SKM-1 (cell line): ENCODE measurements around the gene OSGEPL1.
"Not testable (repeated sequence)": the region's sequence is repeated elsewhere in the genome, so short reads cannot be mapped to it uniquely, and the experiment has no call there.

Experiments used
- DNase-seq: peaks from one replicate; lab custom pipeline; 2025; ENCODE audit not compliant: unreplicated experiment; lab: John Stamatoyannopoulos, UW

OSGEPL1 gene

GRCh38 chr2:189751080-189751658 lies 11.4 kb downstream of the OSGEPL1 start:
- DNase-seq: no peak

- no peak for DNase-seq
Observed at GRCh38 chr2:189729430-189729829, 33.2 kb downstream of the OSGEPL1 start.

- DNase-seq: no peak
Observed at GRCh38 chr2:189726849-189727248, 35.7 kb downstream of the OSGEPL1 start.

GRCh38 chr2:189726271-189726670 lies 36.3 kb downstream of the OSGEPL1 start:
- no peak for DNase-seq

GRCh38 chr2:189723192-189723591 lies 39.4 kb downstream of the OSGEPL1 start:
- no peak for DNase-seq

GRCh38 chr2:189719571-189719970 lies 43.0 kb downstream of the OSGEPL1 start:
- DNase-seq: no peak

- not testable (repeated sequence) for DNase-seq
Observed at GRCh38 chr2:189717593-189717992, 45.0 kb downstream of the OSGEPL1 start.

DNA sequence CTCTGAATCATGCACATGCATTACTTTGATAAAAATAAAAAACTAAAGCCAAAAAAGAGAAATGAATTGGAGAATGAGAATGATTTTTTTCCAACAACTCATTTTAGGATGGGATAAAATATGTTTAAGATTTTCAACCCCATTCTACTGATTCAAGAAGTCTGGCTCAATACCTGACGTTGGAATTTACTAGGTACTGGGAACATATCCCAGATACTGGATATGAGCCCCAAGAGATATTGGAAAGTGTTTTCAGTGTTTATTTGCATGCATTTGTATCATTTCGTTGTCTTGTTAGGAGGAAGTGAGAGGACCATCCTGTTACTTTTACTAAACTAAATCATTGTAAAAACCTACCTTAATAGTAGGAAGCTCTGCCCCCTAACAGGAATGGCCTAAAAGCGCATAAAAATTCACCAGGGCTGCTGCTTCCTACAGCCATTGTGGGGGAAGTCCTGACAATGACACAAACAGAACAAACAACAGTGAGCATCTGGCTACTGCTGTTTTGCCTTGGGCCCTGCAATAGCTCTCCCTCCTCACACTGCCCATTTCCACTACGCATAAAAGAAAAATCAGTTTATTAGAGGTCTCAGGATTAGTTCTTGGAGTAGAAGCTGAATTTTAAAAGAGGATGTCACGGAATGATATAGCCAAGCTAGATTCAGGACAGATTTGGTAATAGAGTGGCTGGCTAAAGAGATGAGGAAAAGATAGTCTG lies 52.9 kb downstream of the OSGEPL1 start:
- DNase-seq: no peak

DNA sequence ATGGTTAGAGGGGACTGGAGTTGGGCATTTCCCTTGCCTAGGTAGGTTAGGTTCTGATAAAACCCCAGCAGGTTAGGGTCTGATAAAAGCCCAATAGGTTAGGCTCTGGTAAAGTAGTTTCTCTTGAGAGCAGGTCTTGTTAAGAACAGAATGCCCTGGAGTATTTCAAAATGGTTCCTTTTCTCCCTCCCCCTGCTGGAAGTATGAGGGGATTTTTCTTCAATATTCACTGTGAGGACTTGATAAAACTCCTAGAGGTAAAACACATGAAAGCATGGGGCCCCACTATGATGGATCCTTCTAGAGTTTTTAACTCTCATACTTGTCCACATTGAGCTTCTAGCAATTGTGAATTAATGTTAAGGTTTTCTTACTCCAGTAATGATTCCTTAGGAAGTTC lies 60.5 kb downstream of the OSGEPL1 start:
- no peak for DNase-seq

DNA sequence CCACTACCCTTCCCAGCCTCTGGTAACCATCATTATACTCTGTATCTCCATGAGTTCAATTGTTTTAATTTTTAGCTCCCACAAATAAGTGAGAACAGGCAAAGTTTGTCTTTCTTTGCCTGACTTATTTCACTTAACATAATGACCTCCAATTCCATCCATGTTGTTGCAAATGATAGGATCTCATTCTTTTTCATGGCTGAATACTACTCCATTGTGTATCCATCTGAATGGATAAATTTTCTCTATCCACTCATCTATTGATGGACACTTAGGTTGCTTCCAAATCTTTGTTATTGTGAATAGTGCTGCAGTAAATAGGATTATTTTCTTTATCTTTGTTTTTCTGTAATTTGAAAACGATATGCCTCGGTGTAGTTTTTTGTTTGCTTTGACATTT lies 61.9 kb downstream of the OSGEPL1 start:
- DNase-seq: no peak

- no peak for DNase-seq
Observed at GRCh38 chr2:189698020-189698887, 64.3 kb downstream of the OSGEPL1 start.
